LNCAP (cell line): ENCODE data around the gene USHBP1.

Experiments used
- TF ChIP-seq, protein P1 (sequence below): fragments of 450-650 bp; IDR thresholded peaks from 2 replicates; pipeline ENCODE4 v1.5.1; 2017; ENCODE audit warnings: mild to moderate bottlenecking

The USHBP1 gene

DNA sequence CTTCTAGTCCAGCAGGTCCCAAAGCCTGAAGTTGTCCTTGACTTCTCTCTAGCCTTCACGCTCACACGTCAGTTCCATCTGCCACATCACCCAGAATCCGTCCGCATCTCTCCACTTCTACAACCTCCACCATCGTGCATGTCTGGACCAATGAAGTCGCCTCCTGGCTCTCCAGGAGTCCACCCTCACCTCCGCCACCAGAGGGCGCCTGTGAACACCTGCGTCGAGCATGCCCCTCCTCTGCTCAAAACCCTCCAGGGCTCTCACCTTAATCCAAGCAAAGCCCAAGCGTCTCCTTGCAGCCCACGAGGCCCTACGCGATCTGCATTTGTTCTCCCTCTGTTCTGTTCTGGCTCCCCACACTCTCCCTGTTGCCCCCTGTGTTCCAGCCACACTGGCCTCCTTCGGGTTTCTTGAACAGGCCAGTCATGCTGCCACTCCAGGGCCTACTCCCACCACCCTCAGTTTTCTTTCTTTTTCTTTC, 3.7 kb downstream of the USHBP1 start:
- TF ChIP-seq, protein P1, sequence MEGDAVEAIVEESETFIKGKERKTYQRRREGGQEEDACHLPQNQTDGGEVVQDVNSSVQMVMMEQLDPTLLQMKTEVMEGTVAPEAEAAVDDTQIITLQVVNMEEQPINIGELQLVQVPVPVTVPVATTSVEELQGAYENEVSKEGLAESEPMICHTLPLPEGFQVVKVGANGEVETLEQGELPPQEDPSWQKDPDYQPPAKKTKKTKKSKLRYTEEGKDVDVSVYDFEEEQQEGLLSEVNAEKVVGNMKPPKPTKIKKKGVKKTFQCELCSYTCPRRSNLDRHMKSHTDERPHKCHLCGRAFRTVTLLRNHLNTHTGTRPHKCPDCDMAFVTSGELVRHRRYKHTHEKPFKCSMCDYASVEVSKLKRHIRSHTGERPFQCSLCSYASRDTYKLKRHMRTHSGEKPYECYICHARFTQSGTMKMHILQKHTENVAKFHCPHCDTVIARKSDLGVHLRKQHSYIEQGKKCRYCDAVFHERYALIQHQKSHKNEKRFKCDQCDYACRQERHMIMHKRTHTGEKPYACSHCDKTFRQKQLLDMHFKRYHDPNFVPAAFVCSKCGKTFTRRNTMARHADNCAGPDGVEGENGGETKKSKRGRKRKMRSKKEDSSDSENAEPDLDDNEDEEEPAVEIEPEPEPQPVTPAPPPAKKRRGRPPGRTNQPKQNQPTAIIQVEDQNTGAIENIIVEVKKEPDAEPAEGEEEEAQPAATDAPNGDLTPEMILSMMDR: peak; percentile 95

- TF ChIP-seq, protein P1: no peak
These were observed 4.6 kb downstream of the USHBP1 start for GRCh38 chr19:17259934-17260333.

DNA sequence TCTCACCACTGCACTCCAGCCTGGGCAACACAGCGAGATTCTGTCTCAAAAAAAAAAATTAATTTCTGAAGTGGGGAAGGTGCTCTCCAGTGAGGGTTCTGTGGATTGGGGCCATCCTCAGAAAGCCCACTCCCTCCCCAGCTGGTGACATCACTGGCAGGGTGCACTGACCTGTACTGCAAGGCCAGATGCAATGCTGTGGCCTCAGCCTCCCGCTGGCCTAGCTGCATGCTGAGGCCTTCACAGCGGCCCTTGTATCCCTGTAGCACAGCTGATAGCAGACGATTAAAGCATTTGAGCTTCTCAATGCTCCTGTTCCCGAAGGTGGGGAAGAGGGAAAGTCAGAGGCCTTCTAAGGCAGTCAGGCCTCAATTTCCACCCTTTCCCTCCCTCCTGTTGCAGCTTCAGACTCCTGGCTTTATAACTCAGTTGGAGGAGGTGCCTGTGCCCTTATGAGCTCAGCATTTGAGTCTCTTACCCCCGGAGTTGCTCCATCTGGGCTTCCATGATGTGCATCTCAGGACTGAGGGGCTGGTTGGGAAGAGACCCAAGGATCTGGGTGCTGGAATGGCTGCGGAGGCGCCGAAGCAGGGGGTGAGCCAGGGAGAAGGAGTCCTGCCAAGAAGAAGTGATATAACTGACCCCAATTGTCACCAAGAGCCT, 5.3 kb downstream of the USHBP1 start:
- TF ChIP-seq, protein P1: no peak

GRCh38 chr19:17256130-17256529, 8.4 kb downstream of the USHBP1 start:
- TF ChIP-seq, protein P1: no peak

- TF ChIP-seq, protein P1: no peak
These were observed 9.4 kb downstream of the USHBP1 start for GRCh38 chr19:17255150-17255621.

DNA sequence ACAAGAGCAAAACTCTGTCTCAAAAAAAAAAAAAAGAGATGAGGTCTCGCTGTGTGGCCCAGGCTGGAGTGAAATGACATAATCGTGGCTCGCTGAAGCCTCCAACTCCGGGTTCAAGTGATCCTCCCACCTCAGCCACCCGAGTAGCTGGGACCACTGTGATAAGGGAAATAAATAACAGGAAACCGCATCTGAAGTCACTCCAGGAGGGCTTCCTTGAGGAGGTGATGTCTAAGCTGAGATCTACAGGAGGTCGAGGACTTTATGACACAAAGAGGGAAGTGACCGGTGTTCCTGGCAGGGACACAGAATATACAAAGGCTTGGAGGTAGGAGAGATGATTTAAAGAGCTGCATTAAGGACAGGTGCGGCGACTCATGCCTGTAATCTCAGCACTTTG, 9.9 kb downstream of the USHBP1 start:
- TF ChIP-seq, protein P1: no peak

DNA sequence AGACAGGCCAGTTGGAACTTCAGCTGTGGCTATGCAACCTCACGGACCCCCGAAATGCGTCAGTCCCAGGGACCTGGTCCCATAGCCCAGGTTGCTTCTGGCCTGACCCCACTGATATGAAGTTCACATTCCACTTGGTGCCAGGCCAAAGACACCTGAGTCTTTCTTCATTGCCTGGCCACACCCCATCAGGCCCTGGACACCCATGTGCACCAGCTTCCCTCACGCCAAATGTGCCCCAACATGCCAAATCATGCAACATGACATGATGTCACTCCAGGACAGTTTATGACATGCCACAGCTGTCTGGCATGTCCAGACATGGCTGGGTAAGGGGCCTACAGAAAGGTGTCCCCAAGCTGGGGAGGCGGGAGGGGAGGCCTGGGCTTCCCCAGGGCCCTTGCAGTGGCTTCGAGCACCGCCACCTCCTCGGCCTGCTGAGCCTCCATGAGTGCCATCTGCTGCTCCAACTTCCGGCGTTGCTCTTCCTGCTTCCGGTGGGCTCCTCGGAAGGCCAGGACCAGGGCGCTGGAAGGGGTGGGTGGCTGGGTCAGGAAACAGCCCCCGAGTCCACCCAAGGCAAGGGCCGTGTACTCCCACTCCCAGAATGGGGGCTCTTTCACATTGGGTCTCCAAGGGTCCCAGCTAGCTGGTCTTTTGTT, 14.5 kb downstream of the USHBP1 start:
- TF ChIP-seq, protein P1: no peak
